HepG2 (cell line): ENCODE results near the gene SYNDIG1. TPM values are rescaled to one million over a fixed set of nuclear protein-coding genes. Genes with fewer than 3 reads are reported as not detected.

Experiments used
- ATAC-seq: fragments of 200-7000 bp; cut with Tn5 transposase; 3 replicates; pipeline ENCODE4 v1.9.1; 2020; ENCODE audit warnings: mild to moderate bottlenecking, moderate library complexity
- BruUV-seq: library from RNA; stranded (reverse); fragments of 400-500 nt; replicated peaks from 2 replicates; lab custom pipeline; 2021; lab: Mats Ljungman, UMichigan
- CTCF ChIA-PET: fragments of 300-600 bp; formaldehyde crosslinking; extraction: SDS; loops from one replicate; lab custom pipeline; 2021; ENCODE audit warnings: low total read pairs, inconsistent platforms, low intra/inter-chr PET ratio; lab: Yijun Ruan, JAX
- POLR2A ChIA-PET: fragments of 350-600 bp; sonication (Branson Sonifier 250); formaldehyde crosslinking; loops from one replicate; lab custom pipeline; 2020; ENCODE audit warnings: antibody characterized with exemption, inconsistent platforms; lab: Yijun Ruan, JAX
- DNase-seq: peaks from one replicate; pipeline ENCODE4 v3.0.0-alpha.2; 2015; ENCODE audit warnings: low spot score
- FAIRE-seq: peaks from 3 replicates; lab custom pipeline; 2011; peaks lifted over from hg19 to GRCh38; lab: Jason Lieb, UNC
- H2AFZ ChIP-seq: one replicate; pipeline ENCODE4 v1.6.1; 2011; ENCODE audit warnings: low read length, inconsistent platforms
- H3K27ac ChIP-seq: fragments of 300-600 bp; 3 replicates; pipeline ENCODE4 v1.8.0; 2011; ENCODE audit warnings: mixed run types, mild to moderate bottlenecking, mixed read lengths, low read length, inconsistent platforms; ENCODE audit not compliant: insufficient read depth; ENCODE audit errors: extremely low read length
- H3K27me3 ChIP-seq, 2 experiments: fragments of 200-600 bp in 1 of 2; 2 replicates in 1 of 2; 3 replicates in 1 of 2; pipeline versions ENCODE4 v1.6.0 to v1.8.0; 2011; ENCODE audit warnings: low read length in 2 of 2, mild to moderate bottlenecking in 2 of 2, moderate library complexity in 2 of 2, inconsistent platforms in 1 of 2; ENCODE audit not compliant: insufficient read depth in 2 of 2, control insufficient read depth in 1 of 2
- H3K36me3 ChIP-seq, 2 experiments: fragments of 200-600 bp in 1 of 2; replicated peaks in 1 of 2; 2 replicates in 1 of 2; 3 replicates in 1 of 2; pipeline versions ENCODE4 v1.5.1 to v1.8.0; 2011; ENCODE audit warnings: low read length in 2 of 2, inconsistent platforms in 1 of 2; ENCODE audit not compliant: insufficient read depth in 2 of 2, control insufficient read depth in 1 of 2
- H3K4me1 ChIP-seq: 2 replicates; pipeline ENCODE4 v1.5.1; 2012; ENCODE audit warnings: low read length, inconsistent platforms; ENCODE audit not compliant: insufficient read depth
- H3K4me2 ChIP-seq: 2 replicates; pipeline ENCODE4 v1.6.0; 2011; ENCODE audit warnings: low read depth, low read length, inconsistent platforms
- H3K4me3 ChIP-seq, 3 experiments: fragments of 200-600 bp in 1 of 3; sonication (generic), shearing (Covaris generic) in 1 of 3; replicated peaks in 1 of 3; 2 replicates each; pipeline ENCODE4 v1.5.1; 2011 to 2016; ENCODE audit warnings: low read length in 3 of 3, inconsistent platforms in 2 of 3, low read depth in 2 of 3, mild to moderate bottlenecking in 2 of 3, control low read depth in 1 of 3, mixed read lengths in 1 of 3; ENCODE audit not compliant: insufficient read depth in 1 of 3
- H3K79me2 ChIP-seq: one replicate; pipeline ENCODE4 v1.6.1; 2011; ENCODE audit warnings: low read length, inconsistent platforms; ENCODE audit not compliant: insufficient read depth
- H3K9ac ChIP-seq: 2 replicates; pipeline ENCODE4 v1.6.0; 2011; ENCODE audit warnings: mild to moderate bottlenecking, low read depth, low read length, inconsistent platforms; ENCODE audit not compliant: insufficient read depth
- H3K9me3 ChIP-seq: 2 replicates; pipeline ENCODE4 v1.5.1; 2012; ENCODE audit warnings: mild to moderate bottlenecking, low read length
- H4K20me1 ChIP-seq: 2 replicates; pipeline ENCODE4 v1.6.0; 2011; ENCODE audit warnings: inconsistent platforms, mild to moderate bottlenecking, low read length, moderate library complexity; ENCODE audit not compliant: insufficient read depth
- CEBPB ChIP-seq: IDR thresholded peaks from 2 replicates; pipeline ENCODE4 v1.6.1; 2011; ENCODE audit warnings: low read depth, low read length, improper control_type of control experiment, borderline replicate concordance
- CREBL2 ChIP-seq: sonication (generic); formaldehyde crosslinking; IDR thresholded peaks from 2 replicates; pipeline ENCODE4 v1.8.1; 2023; ENCODE audit warnings: missing genetic modification reagents, mild to moderate bottlenecking, borderline replicate concordance
- FOXO4 ChIP-seq: sonication (generic); formaldehyde crosslinking; conservative IDR thresholded peaks from 2 replicates; pipeline ENCODE4 v1.8.1; 2023; ENCODE audit warnings: missing genetic modification reagents
- MAFK ChIP-seq, 2 experiments: IDR thresholded peaks in 1 of 2; conservative IDR thresholded peaks in 1 of 2; 2 replicates each; pipeline ENCODE4 v1.6.1; 2011; ENCODE audit warnings: improper control_type of control experiment in 2 of 2, low read length in 2 of 2
- NCOA1 ChIP-seq: sonication (generic); formaldehyde crosslinking; IDR thresholded peaks from 2 replicates; pipeline ENCODE4 v1.9.0; 2021; ENCODE audit warnings: missing genetic modification reagents
- NFE2L2 ChIP-seq: fragments of 150-350 bp; IDR thresholded peaks from 2 replicates; pipeline ENCODE4 v1.6.1; 2014; ENCODE audit warnings: low read length
- PHF8 ChIP-seq: sonication (generic); formaldehyde crosslinking; IDR thresholded peaks from 2 replicates; pipeline ENCODE4 v1.5.0; 2020; ENCODE audit warnings: missing genetic modification reagents
- RELA ChIP-seq: sonication (generic); formaldehyde crosslinking; IDR thresholded peaks from 2 replicates; pipeline ENCODE4 v1.4.0; 2020; ENCODE audit warnings: missing genetic modification reagents
- ZNF138 ChIP-seq: sonication (generic); formaldehyde crosslinking; IDR thresholded peaks from 2 replicates; pipeline ENCODE4 v1.5.0; 2020; ENCODE audit warnings: mild to moderate bottlenecking, low read depth, missing genetic modification reagents
- ZNF580 ChIP-seq: IDR thresholded peaks from 2 replicates; pipeline ENCODE4 v1.6.1; 2016; ENCODE audit warnings: low read depth, borderline replicate concordance
- ZNF737 ChIP-seq: sonication (generic); formaldehyde crosslinking; IDR thresholded peaks from 2 replicates; pipeline ENCODE4 v1.5.0; 2020; ENCODE audit warnings: missing genetic modification reagents, mild to moderate bottlenecking, borderline replicate concordance
- WGBS: methylation state at CpG from one replicate; pipeline ENCODE4 v1.1.6; 2017; ENCODE audit warnings: low lambda C conversion rate; 5-methylcytosine and 5-hydroxymethylcytosine counted together
- in situ Hi-C: cut with HindIII; loops from 2 replicates; pipeline ENCODE4 v1.10.0; 2017; ENCODE audit warnings: low pct_unique_long_range_greater_than_20kb; ENCODE audit not compliant: extremely low pct_ligation_motif_present
- intact Hi-C: fragments of 100-400 bp; cut with micrococcal nuclease; formaldehyde crosslinking; loops from one replicate; pipeline ENCODE4 v1.10.0; 2022; ENCODE audit not compliant: unreplicated experiment
- polyA plus RNA-seq, 8 experiments: library from polyadenylated mRNA; depleted of rRNA in 3 of 8; stranded (reverse) in 7 of 8; unstranded in 1 of 8; fragments of >200 nt; fragmentation: Illumina TruSeq in 4 of 8; extraction: Trizol in 4 of 8; gene quantifications; 2 replicates each; pipeline versions ENCODE4 v1.2.1 to v1.2.3, GENCODE V29; 2011 to 2016; ENCODE audit warnings: low read depth in 4 of 8, missing spikeins in 1 of 8, mixed read lengths in 1 of 8; ENCODE audit not compliant: insufficient read depth in 1 of 8
- total RNA-seq, 5 experiments: library from RNA; depleted of rRNA; stranded (reverse); fragments of >200 nt; fragmentation: Illumina TruSeq; extraction: Trizol; gene quantifications; 2 replicates each; pipeline ENCODE4 v1.2.3, GENCODE V29; 2016; ENCODE audit warnings: low read depth in 1 of 5

The SYNDIG1 gene
- total and polyA plus RNA-seq, 2 of the 13 experiments (the other 11 are each of a cell fraction or from before 2014, with no cell fraction given) = not detected

GRCh38 chr20:24608926-24609667, 139.7 kb downstream of the SYNDIG1 start:
- Histone ChIP-seq H3K36me3 (no peaks in the 10 kb centered on the region), H4K20me1 (no peaks in the 10 kb centered on the region), H3K4me3 (no peak overlapping the region), H3K4me2 (no peak overlapping the region), H3K9me3 (no peaks in the 10 kb centered on the region), H3K27ac (no peak overlapping the region), H3K4me1 (no peaks in the 10 kb centered on the region), H3K79me2 (no peaks in the 10 kb centered on the region), H2AFZ (no peak overlapping the region), H3K27me3 (peaks cover 0 to 11% of the 10 kb centered on the region in 2 experiments; a peak in 2 of 5 replicates), H3K9ac (no peak overlapping the region)
- CTCF ChIA-PET = no interaction called here
- TF ChIP-seq CEBPB (peak; percentile 75), ZNF737 (no peak), MAFK (conservative IDR thresholded peaks at IDR 0.05 in 1 of 2, IDR thresholded peaks at IDR 0.05 in 1 of 2; ENCODE audit: low read length in 2 of 2) (peak in 1 of 2 experiments; percentile 47; a peak in 2 of 4 replicates)
- in situ Hi-C loops = no loop called here
- BruUV-seq = no TSS peak
- DNase-seq (no peak), FAIRE-seq (no peak), ATAC-seq (no peak)
- intact Hi-C loops = no loop called here
- POLR2A ChIA-PET = no interaction called here
- 2% methylated on average over 9 of the region's 9 CpGs for WGBS

- Histone ChIP-seq H3K4me2 (no peak overlapping the region), H2AFZ (no peak overlapping the region), H3K79me2 (no peaks in the 10 kb centered on the region), H3K9ac (no peak overlapping the region), H3K27ac (no peak overlapping the region), H3K27me3 (peaks cover 0 to 11% of the 10 kb centered on the region in 2 experiments; a peak in 2 of 5 replicates), H3K4me1 (no peaks in the 10 kb centered on the region), H3K4me3 (no peak overlapping the region), H3K36me3 (no peaks in the 10 kb centered on the region), H4K20me1 (no peaks in the 10 kb centered on the region), H3K9me3 (no peaks in the 10 kb centered on the region)
- in situ Hi-C loops (no loop called here), intact Hi-C loops (no loop called here)
- ATAC-seq = no peak
- ChIA-PET POLR2A (no interaction called here), CTCF (no interaction called here)
- WGBS = 0% methylated on average over 2 of the region's 2 CpGs
- no peak for FAIRE-seq
- DNase-seq = no peak
- no TSS peak for BruUV-seq
- TF ChIP-seq ZNF580 (CRISPR knock-in tag) = no peak
- TF ChIP-seq ZNF138 (CRISPR knock-in tag) = no peak
- TF ChIP-seq FOXO4 = no peak
- no peak for TF ChIP-seq CREBL2
- TF ChIP-seq NFE2L2 = no peak
- TF ChIP-seq RELA (CRISPR knock-in tag) = no peak
- TF ChIP-seq PHF8 (CRISPR knock-in tag) = no peak
- TF ChIP-seq NCOA1 (CRISPR knock-in tag) = no peak
Observed at GRCh38 chr20:24609757-24610156, 140.3 kb downstream of the SYNDIG1 start.
